ENCODE results near the gene SUCLG1. TPM values are rescaled to one million over a fixed set of nuclear protein-coding genes. Genes with fewer than 3 reads are reported as not detected.

SUCLG1 gene
- total RNA-seq, result 10 to 100 TPM; 75.3 to 80.7 TPM

DNA sequence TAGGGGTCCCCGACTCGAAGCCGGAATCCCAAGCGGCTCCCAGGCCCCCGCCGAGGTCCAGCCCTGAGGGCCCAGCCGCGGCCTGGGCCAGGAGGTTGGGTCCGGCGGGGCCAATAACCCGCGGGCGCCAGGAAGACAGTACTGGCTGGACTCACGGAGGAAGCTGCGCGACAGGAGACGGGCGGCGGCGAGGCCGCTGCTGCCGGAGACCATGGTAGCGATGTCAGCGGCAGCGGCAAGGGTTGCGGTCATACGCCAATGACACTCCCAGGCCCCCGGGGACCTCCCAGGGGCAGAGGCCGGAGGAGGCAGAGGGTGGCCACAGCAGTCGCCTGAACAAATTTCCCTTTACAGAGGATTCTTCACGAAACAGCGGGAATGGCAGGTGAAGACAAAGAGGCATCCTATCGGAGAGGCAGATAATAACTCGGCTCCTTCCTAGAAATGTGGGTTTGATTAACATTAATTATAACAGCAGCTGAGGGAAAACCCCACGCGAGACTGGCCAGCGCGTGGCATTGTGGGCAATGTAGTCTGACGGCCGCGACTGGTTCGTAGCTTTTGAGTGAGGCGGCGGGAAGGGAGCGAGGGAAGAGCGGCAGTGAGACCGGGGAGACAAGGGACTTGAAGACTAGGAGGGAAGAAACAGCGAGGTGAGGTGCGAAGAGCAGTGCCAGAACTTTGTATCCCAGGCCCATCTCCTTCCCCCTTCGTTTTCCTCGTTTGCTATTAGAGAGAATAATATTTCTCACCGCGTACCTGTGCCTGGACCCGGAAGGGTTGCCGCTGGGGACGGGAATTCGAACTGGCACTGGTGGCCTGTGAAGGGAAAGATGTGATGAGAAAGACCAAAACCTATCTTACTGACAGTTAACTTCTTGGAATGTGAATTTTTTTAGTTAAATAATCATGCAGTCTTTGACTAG is at the start of gene SUCLG1:
SUCLG1 (minus strand) TSS at position 263 of the 926 bp plus-strand sequence; CDS start at position 252, 11 bp downstream.
- intact Hi-C loops (cut with micrococcal nuclease), result loop anchor here (1.0 to 2.0 kb wide), 5 partner anchors 22 to 466 kb away; partner anchors contain the start of gene DNAH6
- H3K4me1 Mint-ChIP-seq (ENCODE audit: low read depth), result peaks cover 40% of the 10 kb centered on the region

DNA sequence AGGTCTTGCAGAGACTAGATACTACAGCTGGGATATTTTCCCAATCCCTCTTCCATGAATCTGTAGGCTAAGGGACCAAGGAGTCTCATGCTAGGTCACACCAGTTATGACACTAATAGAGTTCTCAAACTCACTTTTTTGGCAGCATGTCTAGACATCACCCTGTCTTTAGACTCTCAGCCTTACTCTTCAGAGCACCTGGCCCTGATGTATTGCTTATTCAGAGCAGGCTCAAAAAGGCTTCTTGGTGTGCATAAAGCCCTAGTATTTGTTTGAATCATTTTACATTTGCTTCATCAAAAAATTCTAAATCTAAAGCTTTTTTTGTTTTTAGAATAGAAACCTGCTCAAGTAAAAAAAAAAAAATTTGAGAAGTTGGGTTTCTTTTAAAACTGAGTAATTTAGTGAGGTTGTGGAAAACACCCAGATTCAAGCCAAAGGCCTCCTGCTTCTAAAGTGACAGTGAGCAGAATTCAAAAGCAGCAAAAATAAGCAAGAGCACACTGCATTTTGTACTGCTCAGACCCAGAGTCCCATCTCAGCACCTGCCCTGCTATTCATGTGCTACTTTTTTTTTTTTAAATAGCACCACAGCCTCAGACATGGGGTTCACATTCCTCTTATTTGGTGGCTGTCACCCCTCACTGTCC is 39.2 kb upstream of the SUCLG1 start:
- CTCF ChIA-PET, result interaction anchor here (1.1 to 2.6 kb wide), 4 partner anchors 132 to 428 kb away, joined by 3 to 34 read pairs (median 12); no protein-coding TSS in a partner anchor
- Mint-ChIP-seq H3K4me1 (ENCODE audit: low read depth) (peaks cover 24% of the 10 kb centered on the region), H3K4me3 (no peak overlapping the region), H3K36me3 (ENCODE audit: low read depth) (no peaks in the 10 kb centered on the region), H3K27ac (peak overlapping the region; percentile 88), H3K27me3 (ENCODE audit: low read depth) (no peaks in the 10 kb centered on the region), H3K9me3 (peaks cover 2% of the 10 kb centered on the region)
- intact Hi-C loops (cut with micrococcal nuclease), result loop anchor here (1.0 to 5.0 kb wide), 6 partner anchors 18 to 319 kb away; partner anchors contain the start of gene DNAH6
- DNase-seq, result peak; percentile 43

More for the DNA sequence above, at the start of gene SUCLG1:
- H3K4me3 Mint-ChIP-seq, result peak within 1 kb of the TSS; percentile 86
- CTCF ChIA-PET, result interaction anchor here (0.6 to 1.6 kb wide), 3 partner anchors 23 to 570 kb away, joined by 3 read pairs; no protein-coding TSS in a partner anchor
- DNase-seq, result peak; percentile 89
- no peaks in the 10 kb centered on the region for H3K36me3 Mint-ChIP-seq (ENCODE audit: low read depth)
- peak within 1 kb of the TSS; percentile 92 for H3K27ac Mint-ChIP-seq
- no peaks in the 10 kb centered on the region for H3K9me3 Mint-ChIP-seq
- H3K27me3 Mint-ChIP-seq (ENCODE audit: low read depth), result no peaks in the 10 kb centered on the region

DNA sequence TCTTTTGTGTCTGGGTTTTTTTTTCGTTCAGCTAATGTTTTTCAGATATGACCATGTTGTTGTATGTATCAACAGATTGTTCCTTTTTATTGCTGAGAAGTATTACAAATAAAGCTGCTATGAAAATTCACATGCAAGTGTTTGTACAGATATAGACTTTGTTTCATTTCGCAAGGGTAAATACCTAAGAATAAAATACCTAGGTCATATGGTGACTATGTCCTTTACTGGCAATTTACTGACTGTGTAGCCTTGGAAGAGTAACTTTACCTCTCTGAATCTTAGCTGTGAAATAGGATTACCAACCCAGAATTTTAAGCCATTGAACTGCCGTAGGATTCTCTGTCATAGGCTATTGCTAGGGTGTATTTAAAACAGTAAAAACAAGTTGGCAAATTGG is 38.2 kb upstream of the SUCLG1 start:
- H3K4me1 Mint-ChIP-seq (ENCODE audit: low read depth), result peaks cover 24% of the 10 kb centered on the region
- no peak overlapping the region for H3K4me3 Mint-ChIP-seq
- DNase-seq, result no peak
- CTCF ChIA-PET, result interaction anchor here (0.6 to 2.6 kb wide), 7 partner anchors 133 to 429 kb away, joined by 3 to 34 read pairs (median 4); no protein-coding TSS in a partner anchor
- intact Hi-C loops (cut with micrococcal nuclease), result loop anchor here (5.0 kb wide), 2 partner anchors 150 to 195 kb away; no protein-coding TSS in a partner anchor
- H3K27ac Mint-ChIP-seq, result no peak overlapping the region
- H3K27me3 Mint-ChIP-seq (ENCODE audit: low read depth), result no peaks in the 10 kb centered on the region
- no peaks in the 10 kb centered on the region for H3K36me3 Mint-ChIP-seq (ENCODE audit: low read depth)
- peaks cover 2% of the 10 kb centered on the region for H3K9me3 Mint-ChIP-seq

DNA sequence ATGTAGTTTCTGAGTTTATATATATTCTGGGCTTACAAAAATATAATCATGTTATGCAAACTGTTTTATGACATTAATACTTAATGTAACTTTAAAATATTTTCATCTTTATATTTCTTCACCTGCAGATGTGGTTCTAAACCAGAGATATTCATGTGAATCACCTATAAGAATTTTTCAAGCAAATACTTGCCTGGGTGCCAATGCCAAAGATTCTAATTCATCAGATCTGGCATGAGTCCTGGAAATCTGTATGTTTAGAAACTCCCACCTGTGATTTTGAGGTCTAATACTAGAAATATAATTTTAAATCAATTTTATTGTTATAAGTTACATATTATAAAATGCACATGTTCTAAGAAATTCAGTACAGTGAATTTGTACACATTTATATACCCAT is 37.3 kb upstream of the SUCLG1 start:
- Mint-ChIP-seq H3K4me3 (no peak overlapping the region), H3K36me3 (ENCODE audit: low read depth) (no peaks in the 10 kb centered on the region), H3K9me3 (no peaks in the 10 kb centered on the region), H3K4me1 (ENCODE audit: low read depth) (peaks cover 24% of the 10 kb centered on the region), H3K27ac (no peak overlapping the region), H3K27me3 (ENCODE audit: low read depth) (no peaks in the 10 kb centered on the region)
- CTCF ChIA-PET, result interaction anchor here (2.6 kb wide), 1 partner anchor 429 kb away, joined by 34 read pairs; no protein-coding TSS in a partner anchor
- no peak for DNase-seq
- intact Hi-C loops (cut with micrococcal nuclease), result loop anchor here (5.0 kb wide), 2 partner anchors 151 to 196 kb away; no protein-coding TSS in a partner anchor

DNA sequence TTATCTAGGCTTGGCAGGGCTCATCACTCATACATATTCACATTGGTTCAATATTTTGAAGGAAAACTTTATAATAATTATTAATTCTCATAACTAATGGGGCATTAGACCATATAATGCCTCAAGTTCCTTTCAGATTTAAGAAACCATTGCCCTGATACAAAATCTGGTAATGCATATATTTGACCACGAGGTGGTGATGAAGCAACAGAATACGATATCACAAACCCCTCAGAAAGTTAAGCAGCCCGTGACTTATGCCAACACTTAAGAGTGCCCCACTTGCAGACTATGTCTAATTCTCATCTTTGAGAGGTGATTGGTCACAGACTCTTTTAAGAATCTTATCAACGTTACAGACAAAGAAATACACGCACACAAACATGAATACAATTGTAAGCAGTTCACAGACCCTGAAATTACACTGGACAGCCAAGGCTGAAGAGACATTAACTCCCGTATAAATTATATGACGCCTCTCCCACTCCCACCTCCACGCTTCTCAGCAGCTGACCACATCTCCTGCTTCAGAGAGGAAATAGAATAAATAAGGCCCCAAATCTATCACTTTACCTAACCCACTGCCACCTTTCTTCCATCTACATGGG is 36.6 kb upstream of the SUCLG1 start:
- Mint-ChIP-seq H3K27ac (no peak overlapping the region), H3K9me3 (no peaks in the 10 kb centered on the region), H3K36me3 (ENCODE audit: low read depth) (no peaks in the 10 kb centered on the region), H3K4me1 (ENCODE audit: low read depth) (peaks cover 24% of the 10 kb centered on the region), H3K27me3 (ENCODE audit: low read depth) (no peaks in the 10 kb centered on the region), H3K4me3 (no peak overlapping the region)
- intact Hi-C loops (cut with micrococcal nuclease), result loop anchor here (1.0 to 5.0 kb wide), 10 partner anchors 36 to 804 kb away; partner anchors contain the start of gene SUCLG1
- DNase-seq, result peak; percentile 45
- CTCF ChIA-PET, result interaction anchor here (0.7 to 2.7 kb wide), 2 partner anchors 369 to 430 kb away, joined by 3 to 13 read pairs; no protein-coding TSS in a partner anchor

DNA sequence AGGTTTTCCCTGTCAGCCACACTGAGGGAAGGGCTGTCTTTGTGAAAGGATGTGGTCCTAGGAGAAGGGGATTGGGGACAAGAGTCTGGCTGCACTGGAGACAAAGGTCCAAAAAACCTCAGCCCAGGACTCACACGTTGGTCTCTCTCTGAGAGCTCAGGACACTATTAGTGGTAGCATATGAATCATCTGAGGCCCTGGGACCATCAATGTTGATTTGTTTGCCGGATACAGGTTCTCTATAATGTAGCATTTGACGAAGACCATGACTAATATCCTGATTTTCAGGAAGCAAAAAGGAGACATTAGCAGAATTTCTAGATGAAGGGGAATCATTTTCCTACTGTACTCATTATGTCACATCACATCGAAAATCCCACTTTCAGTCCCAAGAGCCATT is 35.0 kb upstream of the SUCLG1 start:
- intact Hi-C loops (cut with micrococcal nuclease), result loop anchor here (2.0 kb wide), 1 partner anchor 247 kb away; no protein-coding TSS in a partner anchor
- Mint-ChIP-seq H3K27me3 (ENCODE audit: low read depth) (no peaks in the 10 kb centered on the region), H3K4me3 (no peak overlapping the region), H3K27ac (no peak overlapping the region), H3K9me3 (no peaks in the 10 kb centered on the region), H3K4me1 (ENCODE audit: low read depth) (peaks cover 24% of the 10 kb centered on the region), H3K36me3 (ENCODE audit: low read depth) (no peaks in the 10 kb centered on the region)
- no peak for DNase-seq
- CTCF ChIA-PET, result interaction anchor here (0.7 to 2.7 kb wide), 2 partner anchors 388 to 432 kb away, joined by 4 to 13 read pairs; no protein-coding TSS in a partner anchor

DNA sequence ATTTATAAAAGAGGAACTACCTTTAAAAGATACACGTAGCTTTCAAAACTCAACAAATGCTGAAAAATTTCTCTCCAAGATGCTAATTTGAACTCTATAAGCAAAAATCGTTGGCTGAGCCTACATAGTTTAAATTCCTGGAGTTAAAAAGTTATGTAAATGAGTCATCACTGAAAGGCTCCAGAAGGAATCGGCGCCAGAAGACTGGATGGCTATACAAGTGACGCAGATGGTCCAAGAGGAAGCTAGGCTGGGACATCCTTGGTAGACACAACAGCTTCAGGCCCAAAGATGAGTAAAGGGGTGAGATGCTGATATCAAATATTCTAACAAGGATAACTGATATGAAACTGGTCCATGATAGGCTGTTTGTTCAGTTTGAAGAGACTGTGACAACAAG is 34.4 kb upstream of the SUCLG1 start:
- no peak for DNase-seq
- Mint-ChIP-seq H3K27me3 (ENCODE audit: low read depth) (no peaks in the 10 kb centered on the region), H3K36me3 (ENCODE audit: low read depth) (no peaks in the 10 kb centered on the region), H3K4me3 (no peak overlapping the region), H3K27ac (no peak overlapping the region), H3K9me3 (no peaks in the 10 kb centered on the region), H3K4me1 (ENCODE audit: low read depth) (peaks cover 20% of the 10 kb centered on the region)
- intact Hi-C loops (cut with micrococcal nuclease), result no loop called here
- CTCF ChIA-PET, result interaction anchor here (0.7 to 2.7 kb wide), 5 partner anchors 138 to 432 kb away, joined by 3 to 13 read pairs (median 4); no protein-coding TSS in a partner anchor

DNA sequence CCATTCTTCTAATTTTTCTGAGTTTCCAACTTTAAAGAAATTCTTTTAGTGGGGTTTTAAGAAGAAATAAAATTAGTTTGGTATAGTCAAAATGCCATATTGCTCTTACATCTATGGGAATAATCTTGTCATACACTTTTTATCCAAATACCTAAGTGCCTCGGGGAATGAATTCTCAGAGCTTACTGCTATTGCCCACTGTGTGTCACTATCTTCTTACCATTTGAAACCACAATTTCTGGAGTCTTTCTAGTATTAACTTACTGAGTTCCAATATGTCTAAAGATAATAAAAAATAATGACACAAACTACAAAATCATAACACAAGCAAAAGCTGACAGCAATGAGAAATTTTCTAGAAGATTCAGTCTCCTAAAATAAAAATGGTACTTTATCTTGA is 33.5 kb upstream of the SUCLG1 start:
- Mint-ChIP-seq H3K27me3 (ENCODE audit: low read depth) (no peaks in the 10 kb centered on the region), H3K4me1 (ENCODE audit: low read depth) (peaks cover 12% of the 10 kb centered on the region), H3K9me3 (no peaks in the 10 kb centered on the region), H3K27ac (no peak overlapping the region), H3K4me3 (no peak overlapping the region), H3K36me3 (ENCODE audit: low read depth) (no peaks in the 10 kb centered on the region)
- intact Hi-C loops (cut with micrococcal nuclease), result no loop called here
- DNase-seq, result no peak
- CTCF ChIA-PET, result interaction anchor here (0.5 to 1.9 kb wide), 4 partner anchors 139 to 330 kb away, joined by 4 to 8 read pairs (median 5); no protein-coding TSS in a partner anchor

DNA sequence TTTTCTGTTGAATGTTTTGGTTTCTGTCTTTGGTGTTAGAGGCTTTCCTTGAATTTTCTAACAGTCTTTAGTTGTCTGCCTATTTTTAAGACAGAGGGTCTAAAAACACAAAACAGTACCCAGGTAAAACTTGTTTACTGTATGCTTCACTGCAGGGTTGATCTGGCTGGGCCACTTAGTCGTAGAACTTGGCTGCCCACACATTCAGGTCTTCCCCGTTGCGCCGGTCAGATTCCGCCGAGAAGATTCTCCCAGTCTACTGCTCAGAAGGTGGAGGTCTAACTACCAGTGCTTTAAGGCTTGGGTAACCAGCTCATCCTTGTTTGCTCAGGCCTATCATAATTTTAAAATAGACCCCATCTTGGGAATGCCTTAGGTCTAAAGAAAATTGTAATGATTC is 32.7 kb upstream of the SUCLG1 start:
- H3K9me3 Mint-ChIP-seq, result no peaks in the 10 kb centered on the region
- intact Hi-C loops (cut with micrococcal nuclease), result no loop called here

DNA sequence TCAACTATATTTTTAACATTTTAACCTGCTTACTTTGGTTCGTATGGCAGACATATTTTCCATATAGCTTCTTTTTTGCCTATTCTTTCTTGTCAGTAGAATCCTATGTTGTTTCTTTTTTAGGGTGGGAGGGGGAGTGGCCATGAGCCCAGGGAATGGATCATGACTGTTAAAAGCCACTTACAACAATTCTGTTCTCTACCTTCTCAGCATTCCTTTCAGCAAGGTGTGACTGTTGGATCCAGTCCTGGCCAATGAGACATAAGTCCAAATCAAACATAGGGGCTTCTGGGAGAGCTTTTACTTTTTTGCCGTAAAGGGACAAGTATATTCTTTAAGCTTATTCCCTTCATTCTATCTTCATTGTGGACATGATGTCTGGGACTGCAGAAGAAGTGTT is 32.2 kb upstream of the SUCLG1 start:
- Mint-ChIP-seq H3K4me3 (no peak overlapping the region), H3K27ac (no peak overlapping the region), H3K4me1 (ENCODE audit: low read depth) (peaks cover 8% of the 10 kb centered on the region), H3K9me3 (no peaks in the 10 kb centered on the region), H3K36me3 (ENCODE audit: low read depth) (no peaks in the 10 kb centered on the region), H3K27me3 (ENCODE audit: low read depth) (no peaks in the 10 kb centered on the region)
- no peak for DNase-seq
- intact Hi-C loops (cut with micrococcal nuclease), result no loop called here
- CTCF ChIA-PET, result interaction anchor here (1.0 to 1.5 kb wide), 3 partner anchors 11 to 435 kb away, joined by 3 read pairs; no protein-coding TSS in a partner anchor

More for the DNA sequence above, 32.7 kb upstream of the SUCLG1 start:
- no peak for DNase-seq
- no peaks in the 10 kb centered on the region for H3K27me3 Mint-ChIP-seq (ENCODE audit: low read depth)
- peaks cover 8% of the 10 kb centered on the region for H3K4me1 Mint-ChIP-seq (ENCODE audit: low read depth)
- no peaks in the 10 kb centered on the region for H3K36me3 Mint-ChIP-seq (ENCODE audit: low read depth)
- no peak overlapping the region for H3K4me3 Mint-ChIP-seq
- CTCF ChIA-PET, result interaction anchor here (0.7 to 1.9 kb wide), 5 partner anchors 12 to 435 kb away, joined by 3 to 8 read pairs (median 3); no protein-coding TSS in a partner anchor
- no peak overlapping the region for H3K27ac Mint-ChIP-seq

DNA sequence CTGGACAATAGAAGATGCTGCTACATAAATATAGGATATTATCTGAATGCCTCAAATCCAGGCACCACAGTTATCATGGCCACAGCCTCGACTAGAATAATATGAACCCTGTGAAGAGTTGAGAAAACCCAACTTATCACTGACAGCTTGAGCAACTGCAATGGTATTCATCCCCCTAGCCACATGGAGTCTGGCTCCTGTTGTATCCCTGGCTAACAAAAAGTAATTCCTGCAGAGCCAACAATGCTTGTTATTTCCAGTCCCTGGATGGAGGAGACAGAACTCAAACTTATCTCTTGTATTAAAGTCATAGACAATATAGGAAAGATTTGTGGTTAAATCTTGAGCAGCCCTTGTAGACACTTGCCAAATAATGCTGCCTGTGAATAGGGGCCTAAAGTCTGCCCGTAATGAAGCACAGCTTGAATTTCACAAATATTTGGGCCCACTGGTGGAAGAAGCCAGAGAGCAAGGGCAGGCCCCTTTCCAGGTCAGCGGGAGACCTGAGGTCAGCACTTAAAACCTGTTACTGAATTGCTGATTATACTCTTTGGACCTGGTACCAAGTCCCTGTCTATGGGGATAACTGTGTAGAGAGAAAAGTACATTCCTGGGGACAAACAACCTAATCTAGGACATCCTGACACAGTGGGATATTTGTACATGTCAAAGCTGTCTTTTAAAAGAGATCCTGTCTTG is 28.4 kb upstream of the SUCLG1 start:
- peaks cover 2% of the 10 kb centered on the region for H3K4me1 Mint-ChIP-seq (ENCODE audit: low read depth)
- intact Hi-C loops (cut with micrococcal nuclease), result no loop called here
- no peaks in the 10 kb centered on the region for H3K9me3 Mint-ChIP-seq
- H3K4me3 Mint-ChIP-seq, result no peak overlapping the region
- DNase-seq, result no peak
- no peak overlapping the region for H3K27ac Mint-ChIP-seq
- CTCF ChIA-PET, result no interaction called here
- no peaks in the 10 kb centered on the region for H3K27me3 Mint-ChIP-seq (ENCODE audit: low read depth)
- no peaks in the 10 kb centered on the region for H3K36me3 Mint-ChIP-seq (ENCODE audit: low read depth)
